Activated CD8-positive, alpha-beta memory T cell treated with anti-CD3 and anti-CD28 coated beads for 36 hours (primary cell): ENCODE measurements around the gene PBOV1. TPM values are rescaled to one million over a fixed set of nuclear protein-coding genes. Genes with fewer than 3 reads are reported as not detected.

Experiments used
- CTCF ChIA-PET: fragments of 350-600 bp; sonication (Branson Sonifier 250); formaldehyde crosslinking; loops from one replicate; lab custom pipeline; 2021; ENCODE audit warnings: antibody characterized with exemption; lab: Charles Lee
- POLR2A ChIA-PET: fragments of 350-600 bp; sonication (Branson Sonifier 250); formaldehyde crosslinking; loops from one replicate; lab custom pipeline; 2021; ENCODE audit warnings: antibody characterized with exemption; lab: Charles Lee
- total RNA-seq, 2 experiments: library from RNA; stranded (reverse); gene quantifications; one replicate each; pipeline ENCODE4 v1.2.3, GENCODE V29; 2021

The PBOV1 gene
- total RNA-seq: not detected

DNA sequence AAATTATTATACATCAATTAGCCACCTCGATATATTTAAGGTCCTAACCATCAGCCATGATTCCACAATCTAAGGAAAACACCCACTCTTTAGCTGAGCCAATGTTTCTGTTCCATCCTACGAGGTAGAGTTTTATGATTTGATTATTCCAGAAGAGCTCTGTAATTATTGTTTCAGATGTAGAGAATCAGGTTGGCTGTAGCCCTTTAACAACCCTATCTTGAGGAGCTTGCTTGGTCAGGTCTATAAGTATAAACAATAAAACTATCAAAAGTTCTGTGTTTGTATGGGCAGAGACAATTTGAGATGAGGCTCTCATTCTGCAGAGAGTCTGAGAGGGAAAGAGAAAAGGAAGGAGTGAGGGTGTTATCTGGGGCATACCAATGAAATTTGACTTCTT lies at the start of gene PBOV1:
TSS of gene PBOV1 (minus strand) at position 43 of the 400 bp plus-strand sequence. CDS start 96 bp downstream, outside the sequence.
- ChIA-PET POLR2A (no interaction called here), CTCF (no interaction called here)

DNA sequence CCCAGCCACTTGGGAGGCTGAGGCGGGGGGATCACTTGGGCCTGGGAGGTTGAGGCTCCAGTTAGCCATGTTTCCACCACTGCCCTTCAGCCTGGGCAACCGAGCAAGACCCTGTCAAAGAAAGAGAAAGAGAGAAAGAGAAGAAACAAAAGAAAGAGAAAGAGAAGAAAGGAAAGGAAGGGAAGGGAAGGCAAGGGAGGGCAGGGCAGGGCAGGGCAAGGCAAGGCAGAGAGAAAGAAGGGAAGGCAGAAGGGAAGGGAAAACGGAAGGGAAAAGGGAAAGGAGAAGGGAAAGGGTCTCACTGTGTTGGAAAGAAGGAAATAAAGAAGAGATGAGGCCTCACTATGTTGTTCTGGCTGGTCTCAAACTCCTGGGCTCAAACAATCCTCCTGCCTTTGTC lies 47.8 kb upstream of the PBOV1 start:
- POLR2A ChIA-PET: no interaction called here
- CTCF ChIA-PET: no interaction called here

- ChIA-PET POLR2A (no interaction called here), CTCF (no interaction called here)
Observed at GRCh38 chr6:138264372-138264880, 46.1 kb upstream of the PBOV1 start.

GRCh38 chr6:138263963-138264362 lies 45.7 kb upstream of the PBOV1 start:
- ChIA-PET POLR2A (no interaction called here), CTCF (no interaction called here)

DNA sequence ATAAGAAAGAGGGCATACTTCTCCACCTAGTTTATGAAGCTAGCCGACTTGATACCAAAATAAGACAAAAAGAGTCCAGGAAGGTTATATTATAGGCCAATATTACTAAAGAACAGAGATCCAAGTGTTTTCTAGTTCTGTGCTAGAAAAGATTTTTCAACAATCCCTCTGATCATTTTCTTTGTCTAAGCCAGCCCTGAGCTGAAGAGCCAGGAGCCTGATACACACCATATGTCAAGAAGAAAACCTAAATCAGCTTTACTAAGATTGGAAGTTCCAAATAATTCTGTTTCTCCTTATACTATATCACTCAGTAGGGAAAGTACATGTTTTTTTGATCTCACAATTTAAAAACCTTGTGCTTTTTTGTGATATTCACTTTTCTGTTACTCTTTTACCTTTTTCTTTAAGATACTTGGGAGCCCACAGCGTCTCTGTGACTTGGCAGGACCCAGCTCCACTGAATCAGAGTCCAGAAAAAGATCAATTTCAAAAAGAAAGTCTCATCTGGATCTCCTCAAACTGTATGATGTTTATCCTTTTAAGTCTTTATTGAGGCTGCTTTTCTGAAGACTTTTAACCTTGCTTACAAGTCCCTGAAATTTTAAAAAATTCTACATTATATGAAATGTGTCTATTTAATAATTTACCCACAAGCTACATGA lies 43.0 kb upstream of the PBOV1 start:
- POLR2A ChIA-PET: no interaction called here
- CTCF ChIA-PET: no interaction called here

GRCh38 chr6:138258991-138259390 lies 40.7 kb upstream of the PBOV1 start:
- ChIA-PET CTCF (no interaction called here), POLR2A (no interaction called here)

GRCh38 chr6:138258197-138258596 lies 39.9 kb upstream of the PBOV1 start:
- ChIA-PET POLR2A (no interaction called here), CTCF (no interaction called here)

DNA sequence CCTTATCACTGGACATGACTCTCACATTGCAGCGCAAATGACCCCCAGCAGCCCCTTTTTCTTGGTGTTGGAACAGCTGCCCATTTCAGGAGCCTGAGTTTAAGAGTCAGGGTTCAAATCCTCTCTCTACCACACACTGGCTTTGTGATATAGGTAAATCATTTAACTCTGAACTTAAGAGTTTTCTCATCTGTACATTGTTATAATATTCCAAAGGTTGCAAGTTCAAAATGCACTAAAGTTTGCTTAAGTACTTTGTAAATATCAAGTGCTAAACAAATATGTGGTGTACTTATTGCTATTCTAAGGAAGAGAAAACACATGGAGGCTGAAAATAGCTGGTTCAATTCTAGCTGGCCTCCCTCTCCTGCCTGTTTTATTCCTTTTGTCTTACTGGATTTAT lies 39.3 kb upstream of the PBOV1 start:
- ChIA-PET CTCF (no interaction called here), POLR2A (no interaction called here)

- CTCF ChIA-PET: no interaction called here
- POLR2A ChIA-PET: no interaction called here
Observed at GRCh38 chr6:138255443-138255842, 37.2 kb upstream of the PBOV1 start.

DNA sequence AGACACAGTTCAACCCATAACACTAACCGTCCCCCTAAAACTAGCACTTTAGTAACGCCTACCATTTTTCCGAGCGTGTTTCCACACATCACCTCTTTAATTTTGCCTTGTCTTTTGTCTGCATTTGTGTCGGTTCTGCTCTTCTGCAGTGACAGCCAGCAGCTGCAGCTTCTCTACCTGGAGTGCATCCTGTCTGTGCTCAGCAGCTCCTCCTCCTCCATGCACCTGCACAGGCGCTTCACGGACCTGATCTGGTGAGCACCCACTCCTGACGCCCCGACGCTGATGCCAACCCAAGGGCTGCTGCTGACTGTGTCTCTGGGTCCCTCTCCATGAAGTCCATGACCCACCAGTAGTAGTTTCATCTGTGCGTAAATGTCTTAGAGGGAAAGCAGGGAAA lies 35.4 kb upstream of the PBOV1 start:
- ChIA-PET POLR2A (interaction anchor here (0.7 kb wide), 1 partner anchor 67 kb away, joined by 3 read pairs; no protein-coding TSS in a partner anchor), CTCF (no interaction called here)

GRCh38 chr6:138250513-138251247 lies 32.4 kb upstream of the PBOV1 start:
- POLR2A ChIA-PET: no interaction called here
- CTCF ChIA-PET: no interaction called here

DNA sequence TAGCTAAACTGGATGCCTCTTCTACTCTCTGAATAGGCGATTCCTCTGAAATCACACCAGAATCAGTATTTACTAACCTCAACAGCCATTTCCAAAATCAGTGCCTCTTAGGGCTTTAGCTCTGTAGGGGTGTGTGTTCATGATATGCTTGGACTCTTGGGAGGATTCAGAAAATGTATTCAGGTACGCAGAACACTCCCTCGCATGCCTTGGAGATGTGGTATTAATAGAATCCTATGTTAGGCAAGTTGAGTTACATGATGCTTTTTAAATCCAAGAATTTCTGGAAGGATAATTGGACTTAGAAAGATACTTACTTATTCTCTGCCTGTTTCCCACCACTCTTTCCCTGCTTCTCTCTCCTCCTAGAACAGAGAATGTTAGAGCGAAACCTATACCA lies 31.8 kb upstream of the PBOV1 start:
- ChIA-PET CTCF (no interaction called here), POLR2A (no interaction called here)

- ChIA-PET POLR2A (no interaction called here), CTCF (no interaction called here)
Observed at GRCh38 chr6:138248878-138249277, 30.6 kb upstream of the PBOV1 start.

GRCh38 chr6:138248011-138248410 lies 29.7 kb upstream of the PBOV1 start:
- CTCF ChIA-PET: no interaction called here
- POLR2A ChIA-PET: no interaction called here

- ChIA-PET POLR2A (no interaction called here), CTCF (no interaction called here)
Observed at GRCh38 chr6:138246650-138247440, 28.6 kb upstream of the PBOV1 start.

DNA sequence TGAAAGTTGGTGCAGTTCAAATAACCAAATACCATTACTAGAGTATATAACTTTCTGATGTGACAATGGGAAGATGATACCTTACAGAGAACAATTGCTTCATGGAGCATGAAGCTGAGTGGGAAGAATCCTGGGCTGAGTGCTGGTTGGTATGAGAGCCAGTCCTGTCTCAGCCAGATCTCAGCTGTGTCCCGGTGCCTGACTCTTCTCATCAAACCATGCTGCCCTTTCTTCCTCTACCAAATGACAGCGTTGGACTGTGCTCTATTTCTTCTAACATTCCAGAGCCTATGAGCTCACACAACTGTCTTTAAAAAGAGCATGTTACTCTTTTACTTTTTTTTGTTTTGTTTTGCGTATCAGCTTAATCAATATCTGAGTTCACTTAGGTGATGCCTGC lies 27.5 kb upstream of the PBOV1 start:
- ChIA-PET CTCF (no interaction called here), POLR2A (no interaction called here)

GRCh38 chr6:138242987-138243592 lies 24.8 kb upstream of the PBOV1 start:
- CTCF ChIA-PET: no interaction called here
- POLR2A ChIA-PET: no interaction called here

DNA sequence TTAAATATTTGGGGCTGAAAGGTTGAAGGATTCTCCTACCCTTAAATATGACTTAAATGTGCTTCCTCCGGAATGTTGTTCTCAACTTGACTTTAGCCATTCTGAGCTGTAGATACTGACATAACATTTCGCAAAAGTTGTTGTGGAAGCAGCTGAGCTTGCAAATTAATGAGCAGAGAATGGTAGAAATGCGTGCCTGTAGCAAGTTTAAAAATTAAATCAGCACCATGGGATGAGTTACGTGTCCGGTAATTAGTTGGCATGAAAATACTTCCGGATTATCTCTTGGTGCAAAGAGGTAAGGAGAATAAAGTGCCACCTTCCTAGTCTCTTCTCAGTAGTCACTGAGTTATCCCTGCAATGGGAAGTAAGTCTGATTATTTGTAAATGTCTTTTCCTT lies 23.6 kb upstream of the PBOV1 start:
- CTCF ChIA-PET: no interaction called here

DNA sequence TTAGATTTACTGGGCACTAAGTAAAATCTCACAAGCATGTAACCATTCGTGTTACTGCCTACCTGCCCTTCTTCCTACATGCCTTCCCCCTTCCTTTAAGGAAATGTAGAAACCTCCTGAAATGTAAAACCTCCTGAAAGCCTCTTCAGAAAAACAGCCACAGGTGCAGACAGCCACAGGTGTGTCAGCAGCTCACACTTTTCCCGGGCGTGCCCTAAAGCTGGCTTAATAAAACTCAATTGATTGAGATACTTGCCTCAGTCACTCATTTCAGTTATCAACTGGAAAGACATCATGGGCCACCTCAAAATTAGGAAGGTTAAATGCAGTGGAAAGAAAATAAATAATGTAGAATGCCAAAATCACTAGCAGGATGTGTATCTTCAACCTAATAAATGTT lies 23.1 kb upstream of the PBOV1 start:
- CTCF ChIA-PET: no interaction called here
- POLR2A ChIA-PET: no interaction called here

More for the DNA sequence above, 23.6 kb upstream of the PBOV1 start:
- POLR2A ChIA-PET: no interaction called here
